Upper lobe of left lung (tissue), 4 donors: ENCODE measurements around the gene LMCD1.

ENCODE experiments used
- CTCF ChIP-seq, 6 experiments: fragments of 450-650 bp in 4 of 6; fragments of 200-600 bp in 2 of 6; sonication (generic) in 2 of 6; IDR thresholded peaks; one replicate each; pipeline ENCODE4 v1.5.1; 2016 to 2019; ENCODE audit warnings: antibody characterized with exemption in 6 of 6
- POLR2AphosphoS5 ChIP-seq, 2 donors: sonication (generic); formaldehyde crosslinking; IDR thresholded peaks; one replicate each; pipeline ENCODE4 v1.5.1; 2017; ENCODE audit warnings: antibody characterized with exemption in 2 of 2

GRCh38 chr3:8608791-8609467, 107.3 kb downstream of the LMCD1 start:
- TF ChIP-seq CTCF (IDR thresholded peaks at IDR 0.05): no peak
- no peak for TF ChIP-seq POLR2AphosphoS5 (IDR thresholded peaks at IDR 0.05)
